ENCODE data around the gene ELAVL4. TPM values are rescaled to one million over a fixed set of nuclear protein-coding genes. Genes with fewer than 3 reads are reported as not detected.

Gene ELAVL4
- total RNA-seq, 6 donors from 2014 or later, result 0.10 to 0.20 TPM; not detected in 4

DNA sequence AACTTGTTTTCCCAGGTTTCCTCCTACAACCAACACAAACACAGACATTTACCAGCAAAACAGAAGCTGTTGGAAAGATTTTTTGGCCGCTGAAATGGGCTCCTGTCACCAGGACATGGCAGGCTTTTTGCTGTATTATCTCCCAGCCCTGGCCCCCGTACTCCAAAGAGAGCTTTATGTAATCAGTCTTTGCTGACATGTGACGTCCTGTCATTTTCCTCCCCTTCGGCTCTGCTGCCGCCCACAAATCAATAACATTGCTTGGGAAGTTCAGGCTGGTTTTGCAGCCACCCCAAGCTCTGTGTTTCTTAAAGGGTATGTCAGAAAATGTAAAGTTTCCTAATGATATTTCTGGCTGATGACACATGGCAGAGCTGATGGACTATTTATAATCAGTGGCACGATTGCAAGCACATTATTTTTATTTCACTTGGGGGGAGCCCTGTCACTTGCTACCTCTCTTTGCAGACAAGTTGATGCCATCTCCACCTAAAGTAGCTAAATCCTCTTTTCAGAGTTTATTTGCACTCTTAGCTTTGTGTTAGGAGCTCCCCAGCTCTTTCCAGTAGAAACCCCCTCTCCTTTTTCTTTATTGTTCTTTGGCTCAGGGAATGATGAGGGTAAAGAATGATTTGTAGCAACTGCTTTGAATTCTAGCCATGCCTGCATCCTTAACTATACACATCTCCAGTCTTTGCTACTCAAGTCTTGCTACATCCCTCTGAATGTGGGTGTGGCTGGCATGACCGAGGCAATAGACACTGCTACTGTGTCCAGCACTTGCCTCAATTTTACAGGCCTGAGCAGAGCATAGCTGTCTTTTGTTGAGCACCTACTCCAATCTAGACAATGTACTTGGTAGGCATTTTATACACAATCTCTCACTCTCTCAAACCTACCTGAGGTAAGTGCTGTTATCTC, 67.3 kb downstream of the ELAVL4 start:
- Histone ChIP-seq H3K36me3 (no peaks in the 10 kb centered on the region), H3K9me3 (no peaks in the 10 kb centered on the region), H3K4me3 (no peak overlapping the region), H3K4me1 (no peaks in the 10 kb centered on the region), H3K27ac (no peak overlapping the region), H3K27me3 (no peaks in the 10 kb centered on the region)
- TF ChIP-seq EP300 (IDR thresholded peaks at IDR 0.05) (no peak), POLR2A (IDR thresholded peaks at IDR 0.05) (no peak), POLR2AphosphoS5 (IDR thresholded peaks at IDR 0.05) (no peak)
- TF ChIP-seq, protein P1, sequence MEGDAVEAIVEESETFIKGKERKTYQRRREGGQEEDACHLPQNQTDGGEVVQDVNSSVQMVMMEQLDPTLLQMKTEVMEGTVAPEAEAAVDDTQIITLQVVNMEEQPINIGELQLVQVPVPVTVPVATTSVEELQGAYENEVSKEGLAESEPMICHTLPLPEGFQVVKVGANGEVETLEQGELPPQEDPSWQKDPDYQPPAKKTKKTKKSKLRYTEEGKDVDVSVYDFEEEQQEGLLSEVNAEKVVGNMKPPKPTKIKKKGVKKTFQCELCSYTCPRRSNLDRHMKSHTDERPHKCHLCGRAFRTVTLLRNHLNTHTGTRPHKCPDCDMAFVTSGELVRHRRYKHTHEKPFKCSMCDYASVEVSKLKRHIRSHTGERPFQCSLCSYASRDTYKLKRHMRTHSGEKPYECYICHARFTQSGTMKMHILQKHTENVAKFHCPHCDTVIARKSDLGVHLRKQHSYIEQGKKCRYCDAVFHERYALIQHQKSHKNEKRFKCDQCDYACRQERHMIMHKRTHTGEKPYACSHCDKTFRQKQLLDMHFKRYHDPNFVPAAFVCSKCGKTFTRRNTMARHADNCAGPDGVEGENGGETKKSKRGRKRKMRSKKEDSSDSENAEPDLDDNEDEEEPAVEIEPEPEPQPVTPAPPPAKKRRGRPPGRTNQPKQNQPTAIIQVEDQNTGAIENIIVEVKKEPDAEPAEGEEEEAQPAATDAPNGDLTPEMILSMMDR (IDR thresholded peaks at IDR 0.05), result no peak
- WGBS, 2 donors, result 49 to 54% methylated on average over 7 of the region's 7 CpGs
- ATAC-seq (ENCODE audit: low FRiP score in 2 of 2) (no peak), DNase-seq (no peak)

DNA sequence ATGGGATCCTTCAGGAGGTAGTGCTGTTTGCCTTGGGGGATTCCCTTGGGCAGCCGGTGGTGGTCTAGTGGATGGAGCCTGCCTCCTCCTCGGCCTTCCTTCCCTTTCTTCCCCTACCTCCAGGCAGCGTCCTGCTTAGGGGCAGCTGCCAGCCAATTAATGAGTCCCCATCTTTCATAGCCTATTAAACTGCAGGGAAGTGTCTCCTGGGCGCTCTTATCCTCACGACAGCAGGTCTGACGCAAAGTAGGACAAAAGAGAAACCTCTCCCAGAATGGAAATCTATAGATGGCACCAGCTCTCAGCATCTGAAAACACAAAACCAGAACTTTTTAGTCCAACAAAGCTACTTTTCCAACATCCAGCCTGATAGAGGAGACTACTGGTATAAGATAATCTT, 69.3 kb downstream of the ELAVL4 start:
- no peak for TF ChIP-seq POLR2A (IDR thresholded peaks at IDR 0.05)
- TF ChIP-seq POLR2AphosphoS5 (IDR thresholded peaks at IDR 0.05), result no peak
- TF ChIP-seq, protein P1 (IDR thresholded peaks at IDR 0.05), result no peak
- no peak for TF ChIP-seq EP300 (IDR thresholded peaks at IDR 0.05)
- ATAC-seq (ENCODE audit: low FRiP score in 2 of 2), result no peak

DNA sequence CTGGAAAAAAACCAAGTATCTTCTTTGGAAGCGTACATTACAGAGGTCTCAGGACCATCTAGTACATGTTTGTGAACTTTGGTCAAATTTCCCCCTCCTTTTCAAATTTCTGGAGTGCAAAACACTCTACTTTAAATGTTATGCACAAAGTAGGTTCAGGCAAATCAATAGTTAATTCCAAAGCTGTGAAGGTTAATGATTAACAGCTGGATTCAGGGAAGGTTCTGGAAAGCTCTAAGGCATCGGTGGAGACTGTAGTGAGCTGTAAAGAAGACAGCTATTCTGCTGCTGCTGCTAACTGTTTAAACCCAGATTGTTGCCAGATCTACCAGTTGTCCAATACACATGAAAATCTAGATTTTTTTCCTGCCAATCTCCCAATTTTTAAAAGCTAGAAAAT, 70.9 kb downstream of the ELAVL4 start:
- Histone ChIP-seq H3K27ac (no peak overlapping the region), H3K9me3 (no peaks in the 10 kb centered on the region), H3K36me3 (no peaks in the 10 kb centered on the region), H3K4me3 (no peak overlapping the region), H3K27me3 (no peaks in the 10 kb centered on the region), H3K4me1 (no peaks in the 10 kb centered on the region)
- DNase-seq (no peak), ATAC-seq (ENCODE audit: low FRiP score in 2 of 2) (no peak)
- no peak for TF ChIP-seq POLR2A (IDR thresholded peaks at IDR 0.05)
- TF ChIP-seq EP300 (IDR thresholded peaks at IDR 0.05), result no peak
- no peak for TF ChIP-seq POLR2AphosphoS5 (IDR thresholded peaks at IDR 0.05)
- TF ChIP-seq, protein P1 (IDR thresholded peaks at IDR 0.05), result no peak
- 56 to 58% methylated on average over 2 of the region's 2 CpGs for WGBS, 2 donors

More for the DNA sequence above, 69.3 kb downstream of the ELAVL4 start:
- DNase-seq, result no peak
- Histone ChIP-seq H3K4me3 (no peak overlapping the region), H3K4me1 (no peaks in the 10 kb centered on the region), H3K36me3 (no peaks in the 10 kb centered on the region), H3K27me3 (no peaks in the 10 kb centered on the region), H3K9me3 (no peaks in the 10 kb centered on the region), H3K27ac (no peak overlapping the region)
- WGBS, 2 donors, result 75 to 85% methylated on average over 6 of the region's 6 CpGs

DNA sequence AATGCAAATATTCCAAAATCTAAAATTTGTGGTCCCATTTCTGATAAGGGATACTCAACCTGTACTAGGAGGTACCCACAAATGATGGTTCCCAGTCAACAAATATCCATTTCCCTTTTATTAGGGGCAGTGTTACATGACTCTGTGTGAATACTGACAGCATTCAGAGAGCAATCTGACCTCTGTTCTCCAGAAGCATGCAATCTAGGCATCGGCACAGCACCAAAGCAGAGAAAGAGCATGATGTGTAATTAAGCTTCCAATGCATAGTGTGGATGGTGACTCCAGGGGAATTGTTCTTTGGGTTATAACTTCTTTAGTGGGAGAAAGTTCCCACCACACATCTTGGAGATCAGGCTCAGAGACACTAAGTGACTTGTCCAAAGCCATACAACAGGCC, 71.6 kb downstream of the ELAVL4 start:
- DNase-seq, result no peak
- no peaks in the 10 kb centered on the region for H3K4me1 ChIP-seq
- no peaks in the 10 kb centered on the region for H3K27me3 ChIP-seq
- WGBS, 2 donors, result 86 to 90% methylated on average over 1 of the region's 1 CpG
- no peaks in the 10 kb centered on the region for H3K36me3 ChIP-seq
- H3K4me3 ChIP-seq, result no peak overlapping the region
- no peaks in the 10 kb centered on the region for H3K9me3 ChIP-seq
- TF ChIP-seq, protein P1 (IDR thresholded peaks at IDR 0.05), result no peak
- TF ChIP-seq POLR2A (IDR thresholded peaks at IDR 0.05) (no peak), POLR2AphosphoS5 (IDR thresholded peaks at IDR 0.05) (no peak), EP300 (IDR thresholded peaks at IDR 0.05) (no peak)
- no peak overlapping the region for H3K27ac ChIP-seq
- no peak for ATAC-seq (ENCODE audit: low FRiP score in 2 of 2)

Data from upper lobe of left lung (tissue), 6 donors.